HUES48 (cell line): ENCODE measurements around the gene SPATA17.

ENCODE experiments used
- H3K27ac ChIP-seq: one replicate; pipeline ENCODE4 v1.7.0; 2013; ENCODE audit warnings: low read depth, low read length, inconsistent platforms
- H3K27me3 ChIP-seq: 2 replicates; pipeline ENCODE4 v1.6.1; 2013; ENCODE audit warnings: mild to moderate bottlenecking, low read length; ENCODE audit not compliant: control insufficient read depth, insufficient read depth
- H3K36me3 ChIP-seq: 2 replicates; pipeline ENCODE4 v1.6.1; 2013; ENCODE audit warnings: low read length; ENCODE audit not compliant: control insufficient read depth, insufficient read depth
- H3K4me1 ChIP-seq: 2 replicates; pipeline ENCODE4 v1.6.1; 2013; ENCODE audit warnings: mild to moderate bottlenecking, low read length; ENCODE audit not compliant: control insufficient read depth, insufficient read depth
- H3K4me3 ChIP-seq: 2 replicates; pipeline ENCODE4 v1.5.1; 2013; ENCODE audit warnings: mild to moderate bottlenecking, low read depth, low read length
- H3K9ac ChIP-seq: 2 replicates; pipeline ENCODE4 v1.6.1; 2013; ENCODE audit warnings: mild to moderate bottlenecking, low read depth, low read length, moderate library complexity
- H3K9me3 ChIP-seq: 2 replicates; pipeline ENCODE4 v1.6.1; 2013; ENCODE audit warnings: low read length; ENCODE audit not compliant: control insufficient read depth, insufficient read depth

Gene SPATA17

DNA sequence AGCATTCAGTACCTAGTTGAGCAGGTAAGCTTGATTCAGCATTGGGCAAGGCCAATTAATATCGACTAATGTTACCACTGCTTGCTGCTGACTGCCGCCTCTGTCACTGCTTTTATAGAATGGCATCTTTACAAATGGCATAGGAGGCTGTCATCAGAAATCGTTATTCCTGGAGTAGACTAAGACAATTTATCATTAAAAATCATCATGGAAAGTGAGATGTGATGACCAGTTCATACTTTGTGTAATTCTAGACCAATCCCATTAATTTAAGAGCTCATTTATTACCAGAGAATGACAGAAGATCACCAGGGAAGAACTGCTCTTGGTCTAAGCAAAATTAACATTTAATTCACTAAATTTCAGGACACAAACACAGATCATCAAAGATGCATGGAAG is 254.0 kb downstream of the SPATA17 start:
- no peaks in the 10 kb centered on the region for H3K27me3 ChIP-seq
- no peak overlapping the region for H3K9ac ChIP-seq
- no peak overlapping the region for H3K4me3 ChIP-seq
- H3K9me3 ChIP-seq, result peaks cover 8% of the 10 kb centered on the region
- H3K4me1 ChIP-seq, result no peaks in the 10 kb centered on the region
- H3K27ac ChIP-seq, result no peak overlapping the region
- H3K36me3 ChIP-seq, result no peaks in the 10 kb centered on the region

GRCh38 chr1:217888328-217888727 is 257.2 kb downstream of the SPATA17 start:
- Histone ChIP-seq H3K4me3 (no peak overlapping the region), H3K27me3 (no peaks in the 10 kb centered on the region), H3K27ac (no peak overlapping the region), H3K9ac (no peak overlapping the region), H3K4me1 (no peaks in the 10 kb centered on the region), H3K9me3 (peaks cover 7% of the 10 kb centered on the region), H3K36me3 (no peaks in the 10 kb centered on the region)

DNA sequence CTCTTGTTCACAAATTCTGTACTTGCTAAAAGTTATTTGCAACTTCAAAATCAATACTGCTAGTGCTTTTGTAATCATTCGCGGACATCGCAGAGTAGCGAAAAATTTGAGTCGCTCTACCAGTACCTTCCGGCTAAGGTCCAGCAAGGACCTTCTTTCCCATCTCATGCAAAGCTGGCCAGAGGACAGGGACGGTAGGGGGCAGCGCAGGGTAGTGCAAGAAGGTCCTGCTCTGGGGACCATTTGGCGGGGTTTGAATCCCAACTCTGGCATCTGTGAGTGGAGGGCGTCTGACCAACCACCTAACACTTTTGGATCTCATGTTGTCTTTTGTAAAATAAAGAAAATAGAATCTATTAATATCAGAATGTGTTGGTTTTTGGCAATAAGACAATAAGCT is 258.3 kb downstream of the SPATA17 start:
- H3K9ac ChIP-seq, result no peak overlapping the region
- no peak overlapping the region for H3K27ac ChIP-seq
- H3K4me1 ChIP-seq, result no peaks in the 10 kb centered on the region
- no peak overlapping the region for H3K4me3 ChIP-seq
- H3K9me3 ChIP-seq, result no peaks in the 10 kb centered on the region
- no peaks in the 10 kb centered on the region for H3K36me3 ChIP-seq
- no peaks in the 10 kb centered on the region for H3K27me3 ChIP-seq

GRCh38 chr1:217891966-217892365 is 260.8 kb downstream of the SPATA17 start:
- no peak overlapping the region for H3K27ac ChIP-seq
- H3K36me3 ChIP-seq, result no peaks in the 10 kb centered on the region
- H3K9me3 ChIP-seq, result no peaks in the 10 kb centered on the region
- no peak overlapping the region for H3K9ac ChIP-seq
- H3K4me3 ChIP-seq, result no peak overlapping the region
- no peaks in the 10 kb centered on the region for H3K4me1 ChIP-seq
- H3K27me3 ChIP-seq, result no peaks in the 10 kb centered on the region

- no peak overlapping the region for H3K27ac ChIP-seq
- H3K4me1 ChIP-seq, result no peaks in the 10 kb centered on the region
- H3K9ac ChIP-seq, result no peak overlapping the region
- no peaks in the 10 kb centered on the region for H3K27me3 ChIP-seq
- H3K4me3 ChIP-seq, result no peak overlapping the region
- no peaks in the 10 kb centered on the region for H3K36me3 ChIP-seq
- no peaks in the 10 kb centered on the region for H3K9me3 ChIP-seq
Observed at GRCh38 chr1:217892750-217893149, 261.6 kb downstream of the SPATA17 start.

DNA sequence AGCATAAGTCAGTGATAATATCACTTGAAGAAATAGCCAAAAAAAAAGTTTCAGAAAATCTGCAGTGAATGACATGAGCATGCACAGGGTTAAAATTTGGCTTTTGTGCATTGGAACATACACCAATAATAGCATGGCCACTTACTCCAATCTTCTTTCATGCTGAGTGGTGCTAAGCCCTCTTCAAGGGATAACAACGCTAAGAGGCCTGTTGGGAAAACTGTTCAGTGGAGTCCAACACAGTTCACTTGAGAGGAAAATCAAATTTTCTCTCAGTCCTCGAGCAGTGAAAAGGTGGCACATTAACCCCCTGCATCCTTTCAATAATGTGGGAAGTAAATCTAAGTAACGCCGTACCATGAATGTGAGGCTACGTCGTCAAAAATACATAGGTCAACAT is 264.7 kb downstream of the SPATA17 start:
- Histone ChIP-seq H3K9me3 (no peaks in the 10 kb centered on the region), H3K27ac (no peak overlapping the region), H3K4me3 (no peak overlapping the region), H3K4me1 (no peaks in the 10 kb centered on the region), H3K36me3 (no peaks in the 10 kb centered on the region), H3K9ac (no peak overlapping the region), H3K27me3 (no peaks in the 10 kb centered on the region)

DNA sequence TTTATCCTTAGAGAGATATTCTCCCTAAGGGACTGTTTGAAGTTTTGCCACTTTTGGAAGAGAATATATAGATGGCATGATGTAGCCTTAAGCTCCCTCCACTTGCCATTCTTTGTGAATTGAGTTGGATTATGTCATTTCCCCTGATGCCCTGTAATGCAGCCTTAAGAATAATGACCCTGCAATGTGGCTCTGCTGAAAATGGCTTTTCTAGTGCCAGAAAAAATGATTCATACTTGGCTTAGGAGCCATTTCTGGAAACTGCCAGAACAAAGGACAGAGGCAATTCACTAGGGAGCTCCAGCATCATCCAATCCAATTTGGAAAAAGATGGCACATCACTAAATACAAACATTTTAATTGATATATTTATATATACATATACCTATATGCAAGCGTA is 265.3 kb downstream of the SPATA17 start:
- Histone ChIP-seq H3K4me1 (peaks cover 2% of the 10 kb centered on the region; the same call in 1 of the 2 replicates), H3K36me3 (no peaks in the 10 kb centered on the region), H3K27ac (no peak overlapping the region), H3K27me3 (no peaks in the 10 kb centered on the region), H3K4me3 (no peak overlapping the region), H3K9ac (no peak overlapping the region), H3K9me3 (no peaks in the 10 kb centered on the region)

GRCh38 chr1:217897100-217897499 is 266.0 kb downstream of the SPATA17 start:
- no peaks in the 10 kb centered on the region for H3K36me3 ChIP-seq
- no peak overlapping the region for H3K9ac ChIP-seq
- H3K27me3 ChIP-seq, result no peaks in the 10 kb centered on the region
- H3K4me1 ChIP-seq, result peaks cover 8% of the 10 kb centered on the region
- H3K4me3 ChIP-seq, result no peak overlapping the region
- H3K9me3 ChIP-seq, result no peaks in the 10 kb centered on the region
- H3K27ac ChIP-seq, result no peak overlapping the region

- H3K27me3 ChIP-seq, result no peaks in the 10 kb centered on the region
- no peaks in the 10 kb centered on the region for H3K9me3 ChIP-seq
- no peak overlapping the region for H3K27ac ChIP-seq
- no peaks in the 10 kb centered on the region for H3K36me3 ChIP-seq
- H3K9ac ChIP-seq, result no peak overlapping the region
- H3K4me3 ChIP-seq, result no peak overlapping the region
- peaks cover 10% of the 10 kb centered on the region for H3K4me1 ChIP-seq
Observed at GRCh38 chr1:217899614-217900013, 268.5 kb downstream of the SPATA17 start.

GRCh38 chr1:217907504-217907903 is 276.4 kb downstream of the SPATA17 start:
- H3K27me3 ChIP-seq, result no peaks in the 10 kb centered on the region

DNA sequence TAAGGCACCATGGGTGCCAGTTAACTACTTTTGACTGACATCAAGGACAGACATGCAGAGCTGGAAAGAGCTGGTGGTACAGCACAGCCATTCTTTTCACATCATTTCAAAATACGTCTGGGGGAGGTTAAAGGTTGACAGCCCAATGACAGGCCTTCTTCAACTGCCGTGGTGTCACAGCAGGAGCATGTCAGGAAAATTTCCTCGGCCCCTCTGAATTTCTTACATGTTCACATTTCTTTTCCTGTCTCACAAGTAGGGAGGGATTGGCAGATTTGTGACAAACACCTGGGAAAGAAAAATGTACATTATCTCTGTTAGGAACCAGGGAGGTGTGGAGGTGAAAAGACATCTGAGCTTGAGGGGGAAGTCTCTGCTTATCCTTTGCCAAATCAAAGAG is 279.1 kb downstream of the SPATA17 start:
- no peaks in the 10 kb centered on the region for H3K9me3 ChIP-seq
- no peak overlapping the region for H3K27ac ChIP-seq
- H3K36me3 ChIP-seq, result no peaks in the 10 kb centered on the region
- no peaks in the 10 kb centered on the region for H3K27me3 ChIP-seq
- H3K4me1 ChIP-seq, result no peaks in the 10 kb centered on the region
- no peak overlapping the region for H3K9ac ChIP-seq
- H3K4me3 ChIP-seq, result no peak overlapping the region

More at GRCh38 chr1:217907504-217907903, 276.4 kb downstream of the SPATA17 start:
- H3K9ac ChIP-seq, result no peak overlapping the region
- H3K36me3 ChIP-seq, result no peaks in the 10 kb centered on the region
- no peaks in the 10 kb centered on the region for H3K9me3 ChIP-seq
- no peaks in the 10 kb centered on the region for H3K4me1 ChIP-seq
- no peak overlapping the region for H3K27ac ChIP-seq
- H3K4me3 ChIP-seq, result no peak overlapping the region

- Histone ChIP-seq H3K27ac (no peak overlapping the region), H3K9me3 (no peaks in the 10 kb centered on the region), H3K36me3 (no peaks in the 10 kb centered on the region), H3K27me3 (no peaks in the 10 kb centered on the region), H3K4me1 (no peaks in the 10 kb centered on the region), H3K4me3 (no peak overlapping the region), H3K9ac (no peak overlapping the region)
Observed at GRCh38 chr1:217910791-217911320, 279.7 kb downstream of the SPATA17 start.
